GM23338 (cell line): ENCODE results near the gene SF3B1. TPM values are rescaled to one million over a fixed set of nuclear protein-coding genes. Genes with fewer than 3 reads are reported as not detected.
"Not testable (repeated sequence)": the region's sequence is repeated elsewhere in the genome, so short reads cannot be mapped to it uniquely, and the experiment has no call there.

ENCODE experiments used
- ATAC-seq: fragments of 200-7000 bp; cut with Tn5 transposase; 3 replicates; pipeline ENCODE4 v1.9.1; 2020
- DNase-seq: peaks from one replicate; pipeline ENCODE4 v3.0.0-alpha.2; 2015; ENCODE audit warnings: low spot score
- H2AFZ ChIP-seq: fragments of 200-600 bp; sonication (generic); 2 replicates; pipeline ENCODE4 v1.8.0; 2016; ENCODE audit warnings: antibody characterized with exemption, mild to moderate bottlenecking, moderate library complexity
- H3F3A ChIP-seq: fragments of 200-600 bp; sonication (generic); replicated peaks from 2 replicates; pipeline ENCODE4 v1.8.0; 2017; ENCODE audit warnings: antibody characterized with exemption, mixed run types, low read depth
- H3K27ac ChIP-seq: fragments of 200-600 bp; sonication (generic); 2 replicates; pipeline ENCODE4 v1.6.1; 2016; ENCODE audit warnings: low read depth
- H3K27me3 ChIP-seq: fragments of 200-600 bp; sonication (generic); 2 replicates; pipeline ENCODE4 v1.8.0; 2016; ENCODE audit warnings: mild to moderate bottlenecking, mixed run types, moderate library complexity; ENCODE audit not compliant: insufficient read depth
- H3K36me3 ChIP-seq: fragments of 200-600 bp; sonication (generic); 2 replicates; pipeline ENCODE4 v1.8.0; 2016; ENCODE audit warnings: mild to moderate bottlenecking; ENCODE audit not compliant: insufficient read depth
- H3K4me1 ChIP-seq: fragments of 200-600 bp; sonication (generic); 2 replicates; pipeline ENCODE4 v1.8.0; 2016; ENCODE audit warnings: mild to moderate bottlenecking, moderate library complexity; ENCODE audit not compliant: insufficient read depth
- H3K4me2 ChIP-seq: fragments of 200-600 bp; sonication (generic); 2 replicates; pipeline ENCODE4 v1.7.1; 2017; ENCODE audit warnings: mixed run types
- H3K4me3 ChIP-seq: fragments of 200-600 bp; sonication (generic); 2 replicates; pipeline ENCODE4 v1.6.1; 2016; ENCODE audit warnings: mixed run types
- H3K79me2 ChIP-seq: fragments of 200-600 bp; sonication (generic); replicated peaks from 2 replicates; pipeline ENCODE4 v1.8.0; 2017; ENCODE audit warnings: mild to moderate bottlenecking; ENCODE audit not compliant: insufficient read depth
- H3K9me2 ChIP-seq: fragments of 200-600 bp; sonication (generic); 2 replicates; pipeline ENCODE4 v1.8.0; 2017; ENCODE audit not compliant: insufficient read depth
- H4K20me1 ChIP-seq: fragments of 200-600 bp; sonication (generic); replicated peaks from 2 replicates; pipeline ENCODE4 v1.8.0; 2017; ENCODE audit warnings: mild to moderate bottlenecking; ENCODE audit not compliant: insufficient read depth
- H3K27ac Mint-ChIP-seq: 2 replicates; pipeline ENCODE4 v1.8.0; 2020; ENCODE audit warnings: inconsistent platforms, mild to moderate bottlenecking, moderate library complexity, mixed read lengths
- H3K27me3 Mint-ChIP-seq: 3 replicates; pipeline ENCODE4 v1.8.0; 2022; ENCODE audit warnings: low read depth, mild to moderate bottlenecking, moderate library complexity, mixed read lengths, inconsistent platforms; ENCODE audit not compliant: insufficient read depth, poor library complexity
- H3K36me3 Mint-ChIP-seq: 3 replicates; pipeline ENCODE4 v1.8.0; 2021; ENCODE audit warnings: low read depth, mild to moderate bottlenecking, inconsistent platforms, moderate library complexity, mixed read lengths
- H3K4me1 Mint-ChIP-seq: 3 replicates; pipeline ENCODE4 v1.8.0; 2020; ENCODE audit warnings: mild to moderate bottlenecking, inconsistent platforms, mixed read lengths
- H3K4me3 Mint-ChIP-seq: 3 replicates; pipeline ENCODE4 v1.8.0; 2021; ENCODE audit warnings: moderate library complexity, mild to moderate bottlenecking, inconsistent platforms, mixed read lengths
- H3K9me3 Mint-ChIP-seq: 3 replicates; pipeline ENCODE4 v1.8.0; 2020; ENCODE audit warnings: moderate library complexity, mild to moderate bottlenecking, inconsistent platforms, mixed read lengths
- ETS1 ChIP-seq: IDR thresholded peaks from 2 replicates; pipeline ENCODE4 v1.6.1; 2016; ENCODE audit warnings: antibody characterized with exemption
- EZH2 ChIP-seq: fragments of 200-600 bp; sonication (generic); IDR thresholded peaks from one replicate; pipeline ENCODE4 v1.8.0; 2017; ENCODE audit warnings: antibody characterized with exemption, mild to moderate bottlenecking, low read depth; ENCODE audit not compliant: unreplicated experiment
- NANOG ChIP-seq: IDR thresholded peaks from 2 replicates; pipeline ENCODE4 v1.6.1; 2016; ENCODE audit warnings: antibody characterized with exemption, borderline replicate concordance
- POLR2AphosphoS5 ChIP-seq: IDR thresholded peaks from 2 replicates; pipeline ENCODE4 v1.6.1; 2016; ENCODE audit warnings: antibody characterized with exemption, low read depth
- REST ChIP-seq: IDR thresholded peaks from one replicate; pipeline ENCODE4 v1.6.1; 2018; ENCODE audit warnings: antibody characterized with exemption; ENCODE audit not compliant: unreplicated experiment
- polyA plus RNA-seq: library from polyadenylated mRNA; unstranded; fragments of >200 nt; fragmentation: Nextera tagmentation; extraction: Ambion mirVana; gene quantifications from 2 replicates; pipeline ENCODE4 v1.2.1, GENCODE V29; 2016
- total RNA-seq: library from RNA; depleted of rRNA; stranded (reverse); fragments of >200 nt; shearing (Covaris generic); gene quantifications from 2 replicates; pipeline ENCODE4 v1.2.3, GENCODE V29; 2014

SF3B1 gene
- total and polyA plus RNA-seq, 2 experiments from 2014 or later: 238 to 340 TPM

GRCh38 chr2:197452754-197453122 is 17.9 kb upstream of the SF3B1 start:
- H3K4me1 Mint-ChIP-seq: peaks cover 9% of the 10 kb centered on the region
- Histone ChIP-seq H3K27me3 (no peaks in the 10 kb centered on the region), H3K79me2 (peaks cover 40% of the 10 kb centered on the region), H2AFZ (peak overlapping the region; percentile 73; the same call in 1 of the 2 replicates), H3F3A (peaks cover 15% of the 10 kb centered on the region; the same call in 1 of the 2 replicates), H3K36me3 (no peaks in the 10 kb centered on the region), H3K4me3 (peak overlapping the region; percentile 75), H3K9me2 (no peaks in the 10 kb centered on the region), H3K27ac (peak overlapping the region; percentile 1; the same call in 1 of the 2 replicates), H3K4me1 (peaks cover 9% of the 10 kb centered on the region; the same call in 1 of the 2 replicates), H4K20me1 (peaks cover 22% of the 10 kb centered on the region), H3K4me2 (peak overlapping the region; percentile 69)
- DNase-seq (no peak), ATAC-seq (no peak)
- TF ChIP-seq NANOG (no peak), EZH2 (no peak)
- H3K27ac Mint-ChIP-seq: peak overlapping the region; percentile 81
- no peaks in the 10 kb centered on the region; the same call in 2 of the 3 replicates for H3K36me3 Mint-ChIP-seq
- peak overlapping the region; percentile 95 for H3K4me3 Mint-ChIP-seq
- H3K9me3 Mint-ChIP-seq: no peaks in the 10 kb centered on the region; the same call in 1 of the 3 replicates
- H3K27me3 Mint-ChIP-seq: peaks cover 4% of the 10 kb centered on the region

- not testable (repeated sequence) for H3K4me2 ChIP-seq, H3K4me3 ChIP-seq, H3K27ac Mint-ChIP-seq, H3K4me1 ChIP-seq, H3K4me3 Mint-ChIP-seq, ATAC-seq, H3K4me1 Mint-ChIP-seq, H3K9me3 Mint-ChIP-seq, H3K27ac ChIP-seq, H3K9me2 ChIP-seq, H3K27me3 ChIP-seq, H3K27me3 Mint-ChIP-seq, H3K36me3 ChIP-seq, H3K36me3 Mint-ChIP-seq
- DNase-seq: peak; percentile 26
- peaks cover 12% of the 10 kb centered on the region for H4K20me1 ChIP-seq
- H2AFZ ChIP-seq: peak overlapping the region; percentile 21; the same call in 1 of the 2 replicates
- H3K79me2 ChIP-seq: peaks cover 22% of the 10 kb centered on the region
- peaks cover 15% of the 10 kb centered on the region; the same call in 1 of the 2 replicates for H3F3A ChIP-seq
These were observed 16.1 kb upstream of the SF3B1 start for GRCh38 chr2:197450935-197451358.

GRCh38 chr2:197450465-197450864 is 15.6 kb upstream of the SF3B1 start:
- no peak for ATAC-seq
- TF ChIP-seq REST: no peak
- no peak for TF ChIP-seq POLR2AphosphoS5
- no peak for TF ChIP-seq EZH2
- TF ChIP-seq ETS1: no peak

More at GRCh38 chr2:197450465-197450864, 15.6 kb upstream of the SF3B1 start:
- H3K4me3 ChIP-seq: no peak overlapping the region
- Mint-ChIP-seq H3K4me1 (peaks cover 9% of the 10 kb centered on the region), H3K9me3 (no peaks in the 10 kb centered on the region; the same call in 2 of the 3 replicates), H3K27ac (no peak overlapping the region), H3K27me3 (peaks cover 4% of the 10 kb centered on the region), H3K4me3 (no peak overlapping the region), H3K36me3 (no peaks in the 10 kb centered on the region; the same call in 2 of the 3 replicates)
- H3K4me1 ChIP-seq: peaks cover 9% of the 10 kb centered on the region; the same call in 1 of the 2 replicates
- peaks cover 10% of the 10 kb centered on the region for H4K20me1 ChIP-seq
- no peaks in the 10 kb centered on the region for H3K9me2 ChIP-seq
- no peak overlapping the region for H2AFZ ChIP-seq
- peaks cover 18% of the 10 kb centered on the region for H3K79me2 ChIP-seq
- no peaks in the 10 kb centered on the region for H3K27me3 ChIP-seq
- no peak overlapping the region for H3K4me2 ChIP-seq
- H3K36me3 ChIP-seq: no peaks in the 10 kb centered on the region
- H3K27ac ChIP-seq: no peak overlapping the region
- no peak for DNase-seq
- H3F3A ChIP-seq: peaks cover 10% of the 10 kb centered on the region; the same call in 1 of the 2 replicates
